HG03460 (cell line): ENCODE data around the gene ZNF350.
"Not testable (repeated sequence)": the region's sequence is repeated elsewhere in the genome, so short reads cannot be mapped to it uniquely, and the experiment has no call there.

ENCODE experiments used
- ATAC-seq: cut with Tn5 transposase; IDR thresholded peaks from one replicate; pipeline ENCODE4 v1.9.1; 2021; ENCODE audit not compliant: unreplicated experiment

The ZNF350 gene

GRCh38 chr19:51986309-51987291 lies at the start of gene ZNF350:
Gene ZNF350 (minus strand): TSS chr19:51986840. CDS start chr19:51974360, 12,480 bp downstream.
- peak; percentile 90 for ATAC-seq

- no peak for ATAC-seq
These were observed 47.5 kb upstream of the ZNF350 start for GRCh38 chr19:52034051-52034728.

GRCh38 chr19:52028780-52029123 lies 42.1 kb upstream of the ZNF350 start:
- ATAC-seq = peak; percentile 18

GRCh38 chr19:52028027-52028779 lies 41.6 kb upstream of the ZNF350 start, which contains the start of gene ZNF614:
Gene ZNF614 (minus strand): TSS chr19:52028379. CDS start chr19:52025745, 2,634 bp downstream.
- ATAC-seq = peak; percentile 90

- ATAC-seq = not testable (repeated sequence)
These were observed 39.8 kb upstream of the ZNF350 start for GRCh38 chr19:52026255-52026990.

- ATAC-seq = not testable (repeated sequence)
These were observed 37.8 kb upstream of the ZNF350 start for GRCh38 chr19:52024478-52024877.

GRCh38 chr19:52022193-52022592 lies 35.6 kb upstream of the ZNF350 start:
- ATAC-seq = no peak

- no peak for ATAC-seq
These were observed 33.9 kb upstream of the ZNF350 start for GRCh38 chr19:52020506-52020905.

GRCh38 chr19:52010674-52011073 lies 24.0 kb upstream of the ZNF350 start:
- no peak for ATAC-seq

GRCh38 chr19:52007806-52008557 lies 21.3 kb upstream of the ZNF350 start, which contains the start of gene ZNF615:
Gene ZNF615 (minus strand): TSS chr19:52008211. CDS start chr19:52003711, 4,500 bp downstream.
- peak; percentile 86 for ATAC-seq

GRCh38 chr19:52007451-52007805 lies 20.8 kb upstream of the ZNF350 start:
- ATAC-seq = no peak

GRCh38 chr19:51994048-51994644 lies 7.5 kb upstream of the ZNF350 start:
- no peak for ATAC-seq

GRCh38 chr19:51993422-51993821 lies 6.8 kb upstream of the ZNF350 start:
- ATAC-seq = no peak

- ATAC-seq = no peak
These were observed 3.3 kb downstream of the ZNF350 start for GRCh38 chr19:51983361-51983760.

GRCh38 chr19:51980926-51981325 lies 5.7 kb downstream of the ZNF350 start:
- not testable (repeated sequence) for ATAC-seq

- ATAC-seq = no peak
These were observed 6.4 kb downstream of the ZNF350 start for GRCh38 chr19:51980116-51980736.

- ATAC-seq = no peak
These were observed 7.8 kb downstream of the ZNF350 start for GRCh38 chr19:51978882-51979281.

GRCh38 chr19:51977346-51977745 lies 9.3 kb downstream of the ZNF350 start:
- ATAC-seq = no peak

GRCh38 chr19:51976852-51977251 lies 9.8 kb downstream of the ZNF350 start:
- no peak for ATAC-seq
